WTC11 (cell line): ENCODE measurements around the gene RPL19. TPM values are rescaled to one million over a fixed set of nuclear protein-coding genes. Genes with fewer than 3 reads are reported as not detected.

Experiments
- ATAC-seq: fragments of 200-7000 bp; cut with Tn5 transposase; 2 replicates; pipeline ENCODE4 v1.10.0; 2021; ENCODE audit warnings: mild to moderate bottlenecking, moderate library complexity
- CTCF ChIA-PET: fragments of 300-600 bp; sonication (Branson Sonifier 250); formaldehyde crosslinking; loops from one replicate; lab custom pipeline; 2021; ENCODE audit warnings: antibody characterized with exemption; lab: Charles Lee
- POLR2A ChIA-PET: fragments of 350-600 bp; sonication (Branson Sonifier 250); formaldehyde crosslinking; loops from one replicate; lab custom pipeline; 2021; ENCODE audit warnings: antibody characterized with exemption; lab: Charles Lee
- DNase-seq: peaks from one replicate; pipeline ENCODE4 v3.0.0; 2021; ENCODE audit warnings: low spot score
- H3K27ac Mint-ChIP-seq: 2 replicates; pipeline ENCODE4 v1.8.0; 2021; ENCODE audit warnings: mixed read lengths
- H3K27me3 Mint-ChIP-seq: 2 replicates; pipeline ENCODE4 v1.8.0; 2021; ENCODE audit warnings: low read depth, mild to moderate bottlenecking, moderate library complexity, mixed read lengths
- H3K36me3 Mint-ChIP-seq: 2 replicates; pipeline ENCODE4 v1.8.0; 2021; ENCODE audit warnings: mixed read lengths
- H3K4me1 Mint-ChIP-seq: 2 replicates; pipeline ENCODE4 v1.8.0; 2022; ENCODE audit warnings: mixed read lengths
- H3K4me3 Mint-ChIP-seq: 2 replicates; pipeline ENCODE4 v1.8.0; 2021; ENCODE audit warnings: mild to moderate bottlenecking, moderate library complexity, mixed read lengths
- H3K9me3 Mint-ChIP-seq: 2 replicates; pipeline ENCODE4 v1.8.0; 2021; ENCODE audit warnings: mixed read lengths
- CBFB ChIP-seq: sonication (generic); formaldehyde crosslinking; IDR thresholded peaks from 2 replicates; pipeline ENCODE4 v1.8.1; 2022; ENCODE audit warnings: mild to moderate bottlenecking, low read depth, missing genetic modification reagents
- FOXP1 ChIP-seq: sonication (generic); formaldehyde crosslinking; IDR thresholded peaks from 2 replicates; pipeline ENCODE4 v1.8.0; 2022; ENCODE audit warnings: missing genetic modification reagents, mild to moderate bottlenecking, moderate library complexity, borderline replicate concordance
- MXD4 ChIP-seq: fragments of 250-450 bp; sonication (Bioruptor Pico); IDR thresholded peaks from 2 replicates; pipeline ENCODE4 v1.8.0; 2021; ENCODE audit warnings: mild to moderate bottlenecking, moderate library complexity, borderline replicate concordance
- NR1H2 ChIP-seq: sonication (generic); formaldehyde crosslinking; IDR thresholded peaks from 2 replicates; pipeline ENCODE4 v1.9.0; 2021; ENCODE audit warnings: mild to moderate bottlenecking, moderate library complexity, missing genetic modification reagents
- SMAD3 ChIP-seq: sonication (generic); formaldehyde crosslinking; IDR thresholded peaks from 2 replicates; pipeline ENCODE4 v1.8.0; 2022; ENCODE audit warnings: missing genetic modification reagents, mild to moderate bottlenecking, borderline replicate concordance
- TCF7 ChIP-seq: sonication (generic); formaldehyde crosslinking; IDR thresholded peaks from 2 replicates; pipeline ENCODE4 v1.8.0; 2022; ENCODE audit warnings: mild to moderate bottlenecking, low read depth, missing genetic modification reagents, moderate library complexity
- ZNF263 ChIP-seq: sonication (generic); formaldehyde crosslinking; IDR thresholded peaks from 2 replicates; pipeline ENCODE4 v1.8.1; 2022; ENCODE audit warnings: low read depth, mild to moderate bottlenecking, moderate library complexity, missing genetic modification reagents
- ZNF416 ChIP-seq: fragments of 250-450 bp; sonication (Bioruptor Pico); IDR thresholded peaks from 2 replicates; pipeline ENCODE4 v1.9.0; 2021; ENCODE audit warnings: mild to moderate bottlenecking, inconsistent platforms
- total RNA-seq: library from RNA; stranded (reverse); gene quantifications from 3 replicates; pipeline ENCODE4 v1.2.3, GENCODE V29; 2021
- TF ChIP-seq, protein P1 (sequence below): fragments of 250-450 bp; sonication (Bioruptor Pico); IDR thresholded peaks from 2 replicates; pipeline ENCODE4 v1.8.0; 2021; ENCODE audit warnings: mild to moderate bottlenecking
- TF ChIP-seq, protein P2 (sequence below): fragments of 250-450 bp; sonication (Bioruptor Pico); IDR thresholded peaks from 2 replicates; pipeline ENCODE4 v1.9.0; 2021; ENCODE audit warnings: mild to moderate bottlenecking
- TF ChIP-seq, protein P3 (sequence below): sonication (generic); formaldehyde crosslinking; IDR thresholded peaks from 2 replicates; pipeline ENCODE4 v1.8.1; 2022; ENCODE audit warnings: missing genetic modification reagents, borderline replicate concordance
- TF ChIP-seq, protein P4 (sequence below): sonication (generic); formaldehyde crosslinking; IDR thresholded peaks from 2 replicates; pipeline ENCODE4 v1.8.0; 2022; ENCODE audit warnings: missing genetic modification reagents
- TF ChIP-seq, protein P5 (sequence below): sonication (generic); formaldehyde crosslinking; IDR thresholded peaks from 2 replicates; pipeline ENCODE4 v1.8.0; 2022; ENCODE audit warnings: mild to moderate bottlenecking, missing genetic modification reagents
- TF ChIP-seq, protein P6 (sequence below): sonication (generic); formaldehyde crosslinking; IDR thresholded peaks from 2 replicates; pipeline ENCODE4 v1.8.1; 2023; ENCODE audit warnings: mild to moderate bottlenecking, missing genetic modification reagents, borderline replicate concordance

The RPL19 gene
- total RNA-seq, 1 experiment from 2014 or later: 1,970 TPM

DNA sequence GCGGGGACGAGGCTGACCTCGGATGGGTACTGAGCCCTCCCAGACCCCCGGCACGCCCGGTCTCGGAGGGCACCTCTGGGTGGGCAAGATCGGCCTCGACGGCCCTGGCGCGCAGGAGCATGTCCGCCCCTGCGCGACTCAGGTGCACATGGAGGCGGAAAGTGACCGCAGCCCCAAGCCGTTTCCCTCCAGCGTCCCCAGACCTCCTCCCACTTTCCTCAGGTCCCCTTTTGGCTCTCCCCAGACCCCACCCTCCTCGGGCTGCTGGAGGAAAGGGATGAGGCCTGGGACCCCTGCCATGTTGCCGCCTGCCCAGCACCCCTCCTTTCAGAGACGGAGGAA is 10.0 kb downstream of the RPL19 start (continued):
- TF ChIP-seq TCF7: 0 out of 2 replicates have a peak, but pooled peaks have one; percentile 10

DNA sequence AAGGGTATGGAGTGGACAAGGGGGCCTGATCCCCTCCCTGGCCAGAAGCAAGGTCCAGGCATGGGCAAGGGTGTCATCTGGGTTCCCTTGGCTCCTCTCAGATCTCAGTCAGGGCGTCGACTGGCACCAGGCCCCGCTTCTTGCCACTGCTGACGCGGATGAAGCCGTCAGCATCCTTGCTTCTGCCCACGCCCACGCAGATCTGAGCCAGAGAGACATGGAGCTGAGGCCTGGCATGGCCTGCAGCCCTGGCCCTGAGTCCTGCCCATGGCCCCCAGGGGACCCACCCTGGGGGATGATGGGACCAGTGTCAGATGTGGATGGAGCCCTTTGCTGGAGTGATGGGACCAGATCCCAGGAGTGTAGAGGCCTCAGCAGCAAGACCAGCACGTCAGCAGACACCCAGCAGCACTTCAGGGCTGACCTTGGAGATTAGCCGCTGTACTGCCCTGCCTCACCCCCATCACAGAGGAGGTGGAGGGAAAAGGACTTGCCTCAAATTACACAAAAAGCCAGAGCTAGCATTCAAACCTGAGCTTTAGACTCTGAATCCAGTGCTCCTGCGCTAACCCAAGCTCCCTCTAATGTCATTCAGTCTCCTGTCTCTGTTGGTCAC is 12.2 kb downstream of the RPL19 start:
- no peaks in the 10 kb centered on the region for H3K36me3 Mint-ChIP-seq
- ATAC-seq: no peak

DNA sequence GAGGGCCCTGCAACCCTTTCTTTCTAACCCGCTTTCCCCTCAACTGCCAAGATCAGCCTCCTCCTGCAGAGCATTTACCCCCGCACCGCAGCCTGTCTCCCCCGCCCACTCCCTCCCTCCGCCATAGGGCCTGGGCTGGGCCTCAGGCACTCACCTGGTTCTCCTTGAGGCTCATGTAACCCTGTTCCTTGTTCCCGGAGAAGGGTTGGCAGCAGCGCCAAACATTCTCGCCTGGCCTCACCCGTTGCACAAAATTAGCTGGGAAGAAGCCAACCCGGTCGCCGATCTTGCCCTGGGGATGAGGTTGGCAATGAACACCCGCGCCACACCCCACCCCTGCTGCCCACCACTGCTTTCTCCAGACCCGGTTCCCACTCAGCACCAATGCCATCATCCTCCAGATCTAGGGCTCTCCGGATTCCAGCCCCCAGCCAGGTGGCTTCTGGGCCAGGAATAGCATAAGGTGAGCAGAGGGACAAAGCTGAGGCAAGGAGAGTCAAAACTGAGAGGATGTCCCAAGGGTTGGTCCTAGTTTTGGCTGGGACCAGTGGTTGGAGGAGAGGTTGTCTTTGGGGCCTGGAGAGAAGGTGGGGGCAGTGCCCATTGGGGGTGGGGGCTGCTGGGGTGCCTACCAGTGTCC is 12.9 kb downstream of the RPL19 start:
- no peak overlapping the region for H3K27ac Mint-ChIP-seq
- TF ChIP-seq ZNF416 (CRISPR knock-in tag) (no peak), CBFB (CRISPR knock-in tag) (no peak), SMAD3 (CRISPR knock-in tag) (no peak)
- TF ChIP-seq, protein P1, sequence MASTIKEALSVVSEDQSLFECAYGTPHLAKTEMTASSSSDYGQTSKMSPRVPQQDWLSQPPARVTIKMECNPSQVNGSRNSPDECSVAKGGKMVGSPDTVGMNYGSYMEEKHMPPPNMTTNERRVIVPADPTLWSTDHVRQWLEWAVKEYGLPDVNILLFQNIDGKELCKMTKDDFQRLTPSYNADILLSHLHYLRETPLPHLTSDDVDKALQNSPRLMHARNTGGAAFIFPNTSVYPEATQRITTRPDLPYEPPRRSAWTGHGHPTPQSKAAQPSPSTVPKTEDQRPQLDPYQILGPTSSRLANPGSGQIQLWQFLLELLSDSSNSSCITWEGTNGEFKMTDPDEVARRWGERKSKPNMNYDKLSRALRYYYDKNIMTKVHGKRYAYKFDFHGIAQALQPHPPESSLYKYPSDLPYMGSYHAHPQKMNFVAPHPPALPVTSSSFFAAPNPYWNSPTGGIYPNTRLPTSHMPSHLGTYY (CRISPR knock-in tag): no peak
- TF ChIP-seq, protein P2, sequence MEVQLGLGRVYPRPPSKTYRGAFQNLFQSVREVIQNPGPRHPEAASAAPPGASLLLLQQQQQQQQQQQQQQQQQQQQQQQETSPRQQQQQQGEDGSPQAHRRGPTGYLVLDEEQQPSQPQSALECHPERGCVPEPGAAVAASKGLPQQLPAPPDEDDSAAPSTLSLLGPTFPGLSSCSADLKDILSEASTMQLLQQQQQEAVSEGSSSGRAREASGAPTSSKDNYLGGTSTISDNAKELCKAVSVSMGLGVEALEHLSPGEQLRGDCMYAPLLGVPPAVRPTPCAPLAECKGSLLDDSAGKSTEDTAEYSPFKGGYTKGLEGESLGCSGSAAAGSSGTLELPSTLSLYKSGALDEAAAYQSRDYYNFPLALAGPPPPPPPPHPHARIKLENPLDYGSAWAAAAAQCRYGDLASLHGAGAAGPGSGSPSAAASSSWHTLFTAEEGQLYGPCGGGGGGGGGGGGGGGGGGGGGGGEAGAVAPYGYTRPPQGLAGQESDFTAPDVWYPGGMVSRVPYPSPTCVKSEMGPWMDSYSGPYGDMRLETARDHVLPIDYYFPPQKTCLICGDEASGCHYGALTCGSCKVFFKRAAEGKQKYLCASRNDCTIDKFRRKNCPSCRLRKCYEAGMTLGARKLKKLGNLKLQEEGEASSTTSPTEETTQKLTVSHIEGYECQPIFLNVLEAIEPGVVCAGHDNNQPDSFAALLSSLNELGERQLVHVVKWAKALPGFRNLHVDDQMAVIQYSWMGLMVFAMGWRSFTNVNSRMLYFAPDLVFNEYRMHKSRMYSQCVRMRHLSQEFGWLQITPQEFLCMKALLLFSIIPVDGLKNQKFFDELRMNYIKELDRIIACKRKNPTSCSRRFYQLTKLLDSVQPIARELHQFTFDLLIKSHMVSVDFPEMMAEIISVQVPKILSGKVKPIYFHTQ (CRISPR knock-in tag): no peak
- TF ChIP-seq, protein P3, sequence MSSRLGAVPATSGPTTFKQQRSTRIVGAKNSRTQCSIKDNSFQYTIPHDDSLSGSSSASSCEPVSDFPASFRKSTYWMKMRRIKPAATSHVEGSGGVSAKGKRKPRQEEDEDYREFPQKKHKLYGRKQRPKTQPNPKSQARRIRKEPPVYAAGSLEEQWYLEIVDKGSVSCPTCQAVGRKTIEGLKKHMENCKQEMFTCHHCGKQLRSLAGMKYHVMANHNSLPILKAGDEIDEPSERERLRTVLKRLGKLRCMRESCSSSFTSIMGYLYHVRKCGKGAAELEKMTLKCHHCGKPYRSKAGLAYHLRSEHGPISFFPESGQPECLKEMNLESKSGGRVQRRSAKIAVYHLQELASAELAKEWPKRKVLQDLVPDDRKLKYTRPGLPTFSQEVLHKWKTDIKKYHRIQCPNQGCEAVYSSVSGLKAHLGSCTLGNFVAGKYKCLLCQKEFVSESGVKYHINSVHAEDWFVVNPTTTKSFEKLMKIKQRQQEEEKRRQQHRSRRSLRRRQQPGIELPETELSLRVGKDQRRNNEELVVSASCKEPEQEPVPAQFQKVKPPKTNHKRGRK (CRISPR knock-in tag): no peak

More for the DNA sequence above, 12.2 kb downstream of the RPL19 start:
- CTCF ChIA-PET: interaction anchor here (0.7 to 15.9 kb wide), 9 partner anchors 11 to 59 kb away, joined by 3 to 626 read pairs (median 3); partner anchors contain the start of genes RPL19 and STAC2
- H3K27me3 Mint-ChIP-seq: peaks cover 27% of the 10 kb centered on the region
- POLR2A ChIA-PET: no interaction called here
- peaks cover 38% of the 10 kb centered on the region for H3K4me1 Mint-ChIP-seq
- no peak for DNase-seq
- TF ChIP-seq, protein P4, sequence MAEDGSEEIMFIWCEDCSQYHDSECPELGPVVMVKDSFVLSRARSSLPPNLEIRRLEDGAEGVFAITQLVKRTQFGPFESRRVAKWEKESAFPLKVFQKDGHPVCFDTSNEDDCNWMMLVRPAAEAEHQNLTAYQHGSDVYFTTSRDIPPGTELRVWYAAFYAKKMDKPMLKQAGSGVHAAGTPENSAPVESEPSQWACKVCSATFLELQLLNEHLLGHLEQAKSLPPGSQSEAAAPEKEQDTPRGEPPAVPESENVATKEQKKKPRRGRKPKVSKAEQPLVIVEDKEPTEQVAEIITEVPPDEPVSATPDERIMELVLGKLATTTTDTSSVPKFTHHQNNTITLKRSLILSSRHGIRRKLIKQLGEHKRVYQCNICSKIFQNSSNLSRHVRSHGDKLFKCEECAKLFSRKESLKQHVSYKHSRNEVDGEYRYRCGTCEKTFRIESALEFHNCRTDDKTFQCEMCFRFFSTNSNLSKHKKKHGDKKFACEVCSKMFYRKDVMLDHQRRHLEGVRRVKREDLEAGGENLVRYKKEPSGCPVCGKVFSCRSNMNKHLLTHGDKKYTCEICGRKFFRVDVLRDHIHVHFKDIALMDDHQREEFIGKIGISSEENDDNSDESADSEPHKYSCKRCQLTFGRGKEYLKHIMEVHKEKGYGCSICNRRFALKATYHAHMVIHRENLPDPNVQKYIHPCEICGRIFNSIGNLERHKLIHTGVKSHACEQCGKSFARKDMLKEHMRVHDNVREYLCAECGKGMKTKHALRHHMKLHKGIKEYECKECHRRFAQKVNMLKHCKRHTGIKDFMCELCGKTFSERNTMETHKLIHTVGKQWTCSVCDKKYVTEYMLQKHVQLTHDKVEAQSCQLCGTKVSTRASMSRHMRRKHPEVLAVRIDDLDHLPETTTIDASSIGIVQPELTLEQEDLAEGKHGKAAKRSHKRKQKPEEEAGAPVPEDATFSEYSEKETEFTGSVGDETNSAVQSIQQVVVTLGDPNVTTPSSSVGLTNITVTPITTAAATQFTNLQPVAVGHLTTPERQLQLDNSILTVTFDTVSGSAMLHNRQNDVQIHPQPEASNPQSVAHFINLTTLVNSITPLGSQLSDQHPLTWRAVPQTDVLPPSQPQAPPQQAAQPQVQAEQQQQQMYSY: no peak
- TF ChIP-seq NR1H2 (CRISPR knock-in tag) (no peak), MXD4 (CRISPR knock-in tag) (no peak), ZNF263 (CRISPR knock-in tag) (no peak), FOXP1 (CRISPR knock-in tag) (no peak)
- TF ChIP-seq, protein P5, sequence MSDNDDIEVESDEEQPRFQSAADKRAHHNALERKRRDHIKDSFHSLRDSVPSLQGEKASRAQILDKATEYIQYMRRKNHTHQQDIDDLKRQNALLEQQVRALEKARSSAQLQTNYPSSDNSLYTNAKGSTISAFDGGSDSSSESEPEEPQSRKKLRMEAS: no peak
- TF ChIP-seq, protein P6, sequence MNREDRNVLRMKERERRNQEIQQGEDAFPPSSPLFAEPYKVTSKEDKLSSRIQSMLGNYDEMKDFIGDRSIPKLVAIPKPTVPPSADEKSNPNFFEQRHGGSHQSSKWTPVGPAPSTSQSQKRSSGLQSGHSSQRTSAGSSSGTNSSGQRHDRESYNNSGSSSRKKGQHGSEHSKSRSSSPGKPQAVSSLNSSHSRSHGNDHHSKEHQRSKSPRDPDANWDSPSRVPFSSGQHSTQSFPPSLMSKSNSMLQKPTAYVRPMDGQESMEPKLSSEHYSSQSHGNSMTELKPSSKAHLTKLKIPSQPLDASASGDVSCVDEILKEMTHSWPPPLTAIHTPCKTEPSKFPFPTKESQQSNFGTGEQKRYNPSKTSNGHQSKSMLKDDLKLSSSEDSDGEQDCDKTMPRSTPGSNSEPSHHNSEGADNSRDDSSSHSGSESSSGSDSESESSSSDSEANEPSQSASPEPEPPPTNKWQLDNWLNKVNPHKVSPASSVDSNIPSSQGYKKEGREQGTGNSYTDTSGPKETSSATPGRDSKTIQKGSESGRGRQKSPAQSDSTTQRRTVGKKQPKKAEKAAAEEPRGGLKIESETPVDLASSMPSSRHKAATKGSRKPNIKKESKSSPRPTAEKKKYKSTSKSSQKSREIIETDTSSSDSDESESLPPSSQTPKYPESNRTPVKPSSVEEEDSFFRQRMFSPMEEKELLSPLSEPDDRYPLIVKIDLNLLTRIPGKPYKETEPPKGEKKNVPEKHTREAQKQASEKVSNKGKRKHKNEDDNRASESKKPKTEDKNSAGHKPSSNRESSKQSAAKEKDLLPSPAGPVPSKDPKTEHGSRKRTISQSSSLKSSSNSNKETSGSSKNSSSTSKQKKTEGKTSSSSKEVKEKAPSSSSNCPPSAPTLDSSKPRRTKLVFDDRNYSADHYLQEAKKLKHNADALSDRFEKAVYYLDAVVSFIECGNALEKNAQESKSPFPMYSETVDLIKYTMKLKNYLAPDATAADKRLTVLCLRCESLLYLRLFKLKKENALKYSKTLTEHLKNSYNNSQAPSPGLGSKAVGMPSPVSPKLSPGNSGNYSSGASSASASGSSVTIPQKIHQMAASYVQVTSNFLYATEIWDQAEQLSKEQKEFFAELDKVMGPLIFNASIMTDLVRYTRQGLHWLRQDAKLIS (CRISPR knock-in tag): no peak
- no peak overlapping the region for H3K4me3 Mint-ChIP-seq
- H3K27ac Mint-ChIP-seq: no peak overlapping the region
- H3K9me3 Mint-ChIP-seq: no peaks in the 10 kb centered on the region

More for the DNA sequence above, 12.9 kb downstream of the RPL19 start:
- no peak overlapping the region for H3K4me3 Mint-ChIP-seq
- H3K36me3 Mint-ChIP-seq: no peaks in the 10 kb centered on the region
- ATAC-seq: peak; percentile 19; the same call in 1 of the 2 replicates
- CTCF ChIA-PET: interaction anchor here (0.7 to 15.9 kb wide), 11 partner anchors 10 to 60 kb away, joined by 3 to 626 read pairs (median 3); partner anchors contain the start of genes RPL19 and STAC2
- peaks cover 35% of the 10 kb centered on the region for H3K4me1 Mint-ChIP-seq
- DNase-seq: no peak
- H3K27me3 Mint-ChIP-seq: peaks cover 32% of the 10 kb centered on the region
- H3K9me3 Mint-ChIP-seq: no peaks in the 10 kb centered on the region
- POLR2A ChIA-PET: no interaction called here
